UCSD-AML1 (cell line): Measurements from ENCODE around the gene WWOX.

Source experiments
- DNase-seq: peaks from one replicate; lab custom pipeline; 2025; ENCODE audit not compliant: unreplicated experiment; lab: John Stamatoyannopoulos, UW

Gene WWOX

GRCh38 chr16:78140818-78141466, 41.5 kb downstream of the WWOX start:
- no peak for DNase-seq

- DNase-seq: no peak
Observed at GRCh38 chr16:78142788-78143187, 43.3 kb downstream of the WWOX start.

GRCh38 chr16:78146807-78147206, 47.4 kb downstream of the WWOX start:
- no peak for DNase-seq

- DNase-seq: no peak
Observed at GRCh38 chr16:78147911-78148401, 48.5 kb downstream of the WWOX start.

- DNase-seq: no peak
Observed at GRCh38 chr16:78150233-78150632, 50.8 kb downstream of the WWOX start.

GRCh38 chr16:78154729-78155461, 55.4 kb downstream of the WWOX start:
- no peak for DNase-seq

GRCh38 chr16:78155791-78156345, 56.4 kb downstream of the WWOX start:
- no peak for DNase-seq

GRCh38 chr16:78161023-78161729, 61.7 kb downstream of the WWOX start:
- no peak for DNase-seq

- DNase-seq: no peak
Observed at GRCh38 chr16:78163772-78164670, 64.6 kb downstream of the WWOX start.

GRCh38 chr16:78170494-78170933, 71.1 kb downstream of the WWOX start:
- DNase-seq: no peak

GRCh38 chr16:78175287-78175686, 75.8 kb downstream of the WWOX start:
- no peak for DNase-seq

- DNase-seq: no peak
Observed at GRCh38 chr16:78176435-78176834, 77.0 kb downstream of the WWOX start.

GRCh38 chr16:78177218-78177617, 77.8 kb downstream of the WWOX start:
- no peak for DNase-seq

GRCh38 chr16:78177987-78178386, 78.5 kb downstream of the WWOX start:
- DNase-seq: no peak

GRCh38 chr16:78179666-78180065, 80.2 kb downstream of the WWOX start:
- no peak for DNase-seq

- no peak for DNase-seq
Observed at GRCh38 chr16:78180349-78180748, 80.9 kb downstream of the WWOX start.

- DNase-seq: no peak
Observed at GRCh38 chr16:78183437-78184237, 84.2 kb downstream of the WWOX start.

GRCh38 chr16:78184238-78185183, 85.1 kb downstream of the WWOX start:
- no peak for DNase-seq

GRCh38 chr16:78189121-78189520, 89.7 kb downstream of the WWOX start:
- DNase-seq: no peak
